22Rv1 (cell line): Measurements from ENCODE around the gene VIPR1.

ENCODE experiments used
- H3K27ac ChIP-seq: fragments of 450-650 bp; 2 replicates; pipeline ENCODE4 v1.5.1; 2017
- CTCF ChIP-seq: fragments of 450-650 bp; IDR thresholded peaks from 2 replicates; pipeline ENCODE4 v1.5.1; 2017; ENCODE audit warnings: mild to moderate bottlenecking
- ZFX ChIP-seq: fragments of 450-650 bp; IDR thresholded peaks from 2 replicates; pipeline ENCODE4 v1.6.1; 2017; ENCODE audit warnings: antibody characterized with exemption, borderline replicate concordance

VIPR1 gene

DNA sequence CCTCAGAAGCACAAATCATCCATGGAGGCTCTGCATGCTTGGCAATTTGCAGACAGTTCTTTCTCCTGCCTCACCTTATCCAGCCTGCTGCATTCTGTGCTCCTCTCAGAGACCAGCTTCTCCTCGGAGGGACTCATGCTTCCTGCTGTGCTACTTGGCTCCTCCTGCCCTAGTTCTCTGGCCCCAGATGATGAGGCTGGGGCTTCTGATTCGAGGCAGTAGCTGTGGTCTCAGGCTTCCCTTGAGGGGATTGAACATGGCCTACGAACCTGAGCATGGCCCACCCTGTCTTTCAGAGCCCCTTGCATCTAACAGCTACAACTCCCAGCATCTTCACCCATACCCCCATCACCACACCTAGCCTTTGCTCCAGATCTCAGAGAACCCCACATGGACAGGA is 6.7 kb downstream of the VIPR1 start:
- no peak overlapping the region for H3K27ac ChIP-seq
- TF ChIP-seq ZFX (no peak), CTCF (no peak)

DNA sequence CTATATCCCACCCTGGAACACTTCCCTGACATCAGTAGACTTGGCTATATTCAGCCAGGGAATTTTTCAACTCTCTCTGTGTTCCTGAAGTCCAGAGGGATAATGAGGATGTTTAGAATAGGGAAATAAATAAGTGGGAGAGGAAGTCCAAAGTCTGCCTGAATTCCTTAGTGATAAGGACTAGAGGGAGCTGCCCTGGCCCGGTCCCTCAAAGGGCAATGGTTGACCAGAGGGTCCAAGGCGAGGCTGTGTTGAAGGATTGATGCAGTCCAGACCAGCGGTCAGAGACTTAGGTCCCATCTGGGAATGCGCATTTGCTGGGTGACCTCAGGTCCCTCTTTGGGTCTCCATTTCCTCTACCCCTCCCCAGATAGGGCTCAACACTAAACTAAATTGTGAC is 7.9 kb downstream of the VIPR1 start:
- no peak for TF ChIP-seq ZFX
- TF ChIP-seq CTCF, result no peak
- H3K27ac ChIP-seq, result no peak overlapping the region

DNA sequence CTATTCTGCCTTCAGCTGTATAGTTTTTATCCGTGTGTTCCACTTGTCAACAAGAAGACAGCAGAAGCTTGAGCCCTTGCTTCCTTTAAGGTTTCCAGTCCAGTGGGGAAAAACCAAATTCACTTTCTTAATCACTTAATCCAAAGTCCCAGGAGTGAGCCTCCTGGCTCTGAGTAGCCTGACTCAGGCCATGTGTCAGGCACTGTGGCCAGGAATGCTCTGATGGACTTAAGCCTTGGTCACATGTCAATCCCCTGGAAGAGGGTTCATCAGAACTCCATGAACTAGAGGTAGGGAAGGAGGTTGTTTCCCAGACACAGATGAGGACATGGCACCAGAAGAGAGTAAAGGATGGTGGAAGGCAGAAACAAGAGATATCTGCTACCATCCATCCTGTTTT is 8.8 kb downstream of the VIPR1 start:
- H3K27ac ChIP-seq, result no peak overlapping the region

GRCh38 chr3:42511736-42512135 is 9.3 kb downstream of the VIPR1 start:
- no peak overlapping the region for H3K27ac ChIP-seq
- TF ChIP-seq ZFX (no peak), CTCF (no peak)

More for the DNA sequence above, 8.8 kb downstream of the VIPR1 start:
- TF ChIP-seq CTCF (no peak), ZFX (no peak)

DNA sequence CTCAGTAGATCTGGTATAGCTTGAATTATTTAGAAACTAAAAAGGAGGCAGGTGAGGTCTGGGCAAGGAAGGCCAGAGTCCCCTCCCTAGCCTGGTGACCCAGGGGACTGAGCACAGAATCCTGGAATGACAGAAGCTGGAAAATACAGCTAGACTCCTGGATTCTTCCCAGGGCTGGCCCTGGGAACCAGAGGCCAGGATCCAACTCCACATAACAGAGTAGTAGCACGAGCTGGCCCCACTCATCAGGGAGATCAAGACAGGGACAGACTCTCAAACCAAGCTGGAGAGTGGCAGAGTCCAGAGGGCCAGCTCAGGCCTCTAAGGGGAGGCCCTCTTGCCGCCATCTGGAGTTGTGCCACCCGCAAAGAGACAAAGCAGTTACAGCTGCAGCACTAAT is 10.7 kb downstream of the VIPR1 start:
- TF ChIP-seq ZFX (no peak), CTCF (no peak)
- H3K27ac ChIP-seq, result no peak overlapping the region

GRCh38 chr3:42513521-42513920 is 11.1 kb downstream of the VIPR1 start:
- no peak for TF ChIP-seq CTCF
- TF ChIP-seq ZFX, result no peak
- H3K27ac ChIP-seq, result no peak overlapping the region

- TF ChIP-seq CTCF (no peak), ZFX (no peak)
- H3K27ac ChIP-seq, result no peak overlapping the region
These were observed 12.4 kb downstream of the VIPR1 start for GRCh38 chr3:42514876-42515275.
